Measurements from ENCODE around the gene RASAL2.
"Not testable (repeated sequence)": the region's sequence is repeated elsewhere in the genome, so short reads cannot be mapped to it uniquely, and the experiment has no call there.

The RASAL2 gene

GRCh38 chr1:178497903-178498478 lies 404.1 kb downstream of the RASAL2 start:
- no peak for DNase-seq

GRCh38 chr1:178498896-178499675 lies 405.2 kb downstream of the RASAL2 start:
- DNase-seq: no peak

GRCh38 chr1:178500091-178500770 lies 406.3 kb downstream of the RASAL2 start:
- no peak for DNase-seq

GRCh38 chr1:178500936-178501554 lies 407.1 kb downstream of the RASAL2 start:
- DNase-seq: no peak

- no peak for DNase-seq
These were observed 407.9 kb downstream of the RASAL2 start for GRCh38 chr1:178501705-178502329.

- DNase-seq: no peak
These were observed 408.4 kb downstream of the RASAL2 start for GRCh38 chr1:178502330-178502714.

- no peak for DNase-seq
These were observed 409.0 kb downstream of the RASAL2 start for GRCh38 chr1:178502856-178503255.

- not testable (repeated sequence) for DNase-seq
These were observed 409.4 kb downstream of the RASAL2 start for GRCh38 chr1:178503316-178503715.

- DNase-seq: no peak
These were observed 409.9 kb downstream of the RASAL2 start for GRCh38 chr1:178503849-178504248.

GRCh38 chr1:178504286-178504685 lies 410.4 kb downstream of the RASAL2 start:
- no peak for DNase-seq

GRCh38 chr1:178506177-178506576 lies 412.3 kb downstream of the RASAL2 start:
- no peak for DNase-seq

- no peak for DNase-seq
These were observed 412.8 kb downstream of the RASAL2 start for GRCh38 chr1:178506669-178507068.

GRCh38 chr1:178509414-178510007 lies 415.6 kb downstream of the RASAL2 start:
- DNase-seq: no peak

GRCh38 chr1:178510155-178510554 lies 416.3 kb downstream of the RASAL2 start:
- no peak for DNase-seq

- no peak for DNase-seq
These were observed 418.8 kb downstream of the RASAL2 start, which contains the start of gene TEX35 for GRCh38 chr1:178512566-178513277. Gene TEX35, plus strand, starts transcription at chr1:178513109. Its CDS starts 80 bp downstream, at chr1:178513189.

GRCh38 chr1:178513278-178513983 lies 419.5 kb downstream of the RASAL2 start:
- DNase-seq: no peak

GRCh38 chr1:178516110-178516509 lies 422.2 kb downstream of the RASAL2 start:
- DNase-seq: no peak

GRCh38 chr1:178518894-178519293 lies 425.0 kb downstream of the RASAL2 start:
- DNase-seq: no peak

GRCh38 chr1:178520803-178521202 lies 426.9 kb downstream of the RASAL2 start:
- no peak for DNase-seq

- DNase-seq: no peak
These were observed 427.3 kb downstream of the RASAL2 start for GRCh38 chr1:178521241-178521640.

- DNase-seq: no peak
These were observed 433.2 kb downstream of the RASAL2 start for GRCh38 chr1:178527117-178527516.

Data from activated effector memory CD4-positive, alpha-beta T cell treated with Interleukin-2 at 50 U/mL for 16 hours (primary cell).